ENCODE results near the gene CCDC85C.

The CCDC85C gene

GRCh38 chr14:99630202-99630601 is 26.2 kb upstream of the CCDC85C start:
- DNase-seq (ENCODE audit: low read depth in 2 of 2): no peak

DNA sequence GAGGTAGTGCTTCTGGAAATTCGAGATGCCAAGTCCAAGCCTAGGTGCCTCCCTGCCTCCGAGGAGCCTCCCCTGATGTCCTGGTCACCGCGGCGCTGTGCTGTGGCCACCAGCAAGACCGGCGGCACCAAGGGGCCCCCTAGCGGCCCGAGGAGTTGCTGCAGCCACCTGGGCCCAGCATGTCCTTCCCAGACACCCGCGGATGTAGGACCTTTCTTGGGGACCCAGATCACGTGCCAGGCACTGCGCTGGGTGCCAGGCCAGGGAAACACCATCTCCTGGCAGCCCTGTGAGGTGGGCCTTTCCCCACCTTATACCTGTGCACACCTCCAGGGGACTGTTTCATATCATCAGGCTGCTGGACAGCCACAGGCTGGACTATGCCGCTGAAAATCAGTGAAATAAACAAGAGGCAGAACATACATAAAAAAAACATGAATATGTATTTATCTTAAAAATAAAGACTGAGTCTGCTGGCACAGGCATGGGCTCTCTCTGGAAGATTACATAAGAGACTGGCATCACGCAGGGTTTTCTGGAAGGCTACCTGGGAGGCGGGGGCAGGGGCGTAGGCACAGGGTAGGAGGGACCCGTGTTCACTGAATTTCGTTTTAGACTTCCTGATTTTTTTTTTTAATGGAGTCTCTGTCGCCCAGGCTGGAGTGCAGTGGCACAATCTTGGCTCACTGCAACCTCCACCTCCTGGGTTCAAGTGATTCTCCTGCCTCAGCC is 25.0 kb upstream of the CCDC85C start:
- peak; percentile 19 to 22 for DNase-seq (ENCODE audit: low read depth in 2 of 2)

GRCh38 chr14:99627510-99628381 is 23.7 kb upstream of the CCDC85C start:
- DNase-seq (ENCODE audit: low read depth in 2 of 2): no peak

DNA sequence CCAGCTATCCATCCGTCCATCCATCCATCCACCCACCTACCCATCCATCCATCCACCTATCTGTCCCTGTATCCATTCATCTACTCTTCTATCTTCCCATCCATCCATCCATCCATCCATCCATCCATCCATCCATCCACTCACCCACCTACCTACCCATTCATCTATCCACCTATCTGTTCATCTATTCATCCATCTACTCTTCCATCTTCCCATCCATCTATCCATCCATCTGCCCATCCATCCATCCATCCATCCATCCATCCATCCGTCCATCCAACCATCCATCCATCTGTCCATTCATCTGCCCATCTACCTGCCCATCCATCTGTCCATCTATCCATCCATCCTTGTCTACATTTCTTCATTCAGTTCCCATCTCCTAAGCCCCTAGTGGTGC is 23.1 kb upstream of the CCDC85C start:
- no peak for DNase-seq (ENCODE audit: low read depth in 2 of 2)

- DNase-seq (ENCODE audit: low read depth in 2 of 2): no peak
Observed at GRCh38 chr14:99626041-99626648, 22.1 kb upstream of the CCDC85C start.

DNA sequence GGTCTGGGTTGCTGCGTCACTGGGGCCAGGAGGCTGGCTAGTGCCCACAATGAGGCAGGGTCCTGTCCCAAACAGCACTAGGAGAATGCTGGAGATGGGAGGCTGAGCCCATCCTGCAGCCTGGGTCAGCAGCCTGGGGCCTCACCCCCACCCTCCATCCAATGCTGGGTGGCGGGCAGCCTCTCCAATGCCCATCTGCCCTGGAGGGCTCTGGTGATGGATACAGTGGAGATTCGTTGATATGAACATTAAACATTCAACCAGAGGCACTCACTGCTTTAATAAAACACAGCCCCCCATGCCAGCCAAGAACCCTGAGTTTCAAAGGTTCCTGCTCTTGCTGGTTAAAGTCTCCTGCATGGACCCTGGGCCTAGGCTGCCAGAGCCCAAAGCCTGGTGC is 21.5 kb upstream of the CCDC85C start:
- DNase-seq (ENCODE audit: low read depth in 2 of 2): no peak

GRCh38 chr14:99624971-99625370 is 21.0 kb upstream of the CCDC85C start:
- DNase-seq (ENCODE audit: low read depth in 2 of 2): no peak

GRCh38 chr14:99624024-99624423 is 20.0 kb upstream of the CCDC85C start:
- DNase-seq (ENCODE audit: low read depth in 2 of 2): no peak

DNA sequence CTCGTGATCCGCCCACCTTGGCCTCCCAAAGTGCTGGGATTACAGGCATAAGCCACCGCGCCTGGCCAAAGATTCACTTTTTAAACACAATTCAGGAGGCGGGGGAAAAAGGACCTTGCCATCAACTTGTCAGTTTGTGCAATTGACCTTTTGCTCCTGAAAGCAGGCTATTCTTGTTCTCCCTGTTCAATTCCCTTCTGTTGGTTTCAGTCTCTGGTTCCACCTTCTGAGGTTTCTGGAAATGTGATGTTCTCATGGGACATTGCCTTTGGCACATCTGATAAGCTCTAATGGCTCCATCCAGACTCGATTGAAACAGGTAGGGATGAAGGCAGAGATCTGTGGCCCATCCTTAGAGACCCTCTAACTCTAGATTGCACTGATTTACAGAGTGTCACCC is 17.9 kb upstream of the CCDC85C start:
- no peak for DNase-seq (ENCODE audit: low read depth in 2 of 2)

DNA sequence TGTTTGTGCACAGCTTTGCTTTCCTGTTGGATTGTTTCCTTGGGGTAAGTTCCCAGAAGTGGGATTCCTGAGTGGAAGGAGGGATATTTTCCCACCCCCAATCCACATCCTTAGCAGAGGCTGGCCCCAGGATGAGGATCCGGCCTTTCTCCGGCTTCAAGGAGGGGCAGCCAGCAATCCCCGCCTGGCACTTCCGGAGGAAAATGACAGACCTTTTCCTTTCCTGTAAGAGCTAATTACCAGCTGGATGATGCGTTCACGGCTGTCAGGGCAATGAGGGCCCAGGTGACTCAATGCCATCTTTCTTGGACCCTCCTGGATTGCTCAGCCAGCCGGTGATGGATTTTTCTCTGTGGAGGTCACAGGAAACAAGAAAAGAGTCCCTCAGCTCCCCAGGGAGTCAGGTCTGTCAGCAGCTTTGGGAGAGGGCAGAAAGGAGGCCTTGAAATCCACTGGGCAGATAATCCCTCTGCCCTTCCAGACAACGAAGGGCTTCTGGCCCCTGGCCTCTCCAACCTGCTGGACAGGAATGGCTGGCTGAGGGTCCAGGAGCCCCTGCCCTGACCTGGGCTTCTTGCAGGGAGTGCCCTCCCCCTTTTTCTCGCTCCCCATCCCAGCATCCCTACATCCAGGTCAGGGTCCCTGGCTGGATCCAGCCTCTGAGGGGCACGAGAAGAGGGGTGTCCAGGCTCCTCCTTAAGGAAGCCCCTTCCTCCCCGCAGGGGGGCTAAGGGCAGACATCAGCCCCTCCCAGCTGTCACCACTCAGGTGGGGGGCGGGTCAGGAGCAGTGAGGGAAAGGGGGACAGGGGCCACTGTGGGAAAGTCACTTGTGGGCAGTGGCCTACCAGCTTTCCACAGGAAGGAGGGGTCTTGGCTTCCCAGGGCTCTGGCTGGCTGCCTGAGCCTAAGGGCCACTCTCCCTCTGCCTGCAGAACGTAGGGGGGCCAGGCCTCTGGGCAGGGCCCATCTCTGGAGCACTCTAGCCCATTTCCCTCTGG is 16.1 kb upstream of the CCDC85C start:
- no peak for DNase-seq (ENCODE audit: low read depth in 2 of 2)

GRCh38 chr14:99616832-99617800 is 13.1 kb upstream of the CCDC85C start:
- no peak for DNase-seq (ENCODE audit: low read depth in 2 of 2)

DNA sequence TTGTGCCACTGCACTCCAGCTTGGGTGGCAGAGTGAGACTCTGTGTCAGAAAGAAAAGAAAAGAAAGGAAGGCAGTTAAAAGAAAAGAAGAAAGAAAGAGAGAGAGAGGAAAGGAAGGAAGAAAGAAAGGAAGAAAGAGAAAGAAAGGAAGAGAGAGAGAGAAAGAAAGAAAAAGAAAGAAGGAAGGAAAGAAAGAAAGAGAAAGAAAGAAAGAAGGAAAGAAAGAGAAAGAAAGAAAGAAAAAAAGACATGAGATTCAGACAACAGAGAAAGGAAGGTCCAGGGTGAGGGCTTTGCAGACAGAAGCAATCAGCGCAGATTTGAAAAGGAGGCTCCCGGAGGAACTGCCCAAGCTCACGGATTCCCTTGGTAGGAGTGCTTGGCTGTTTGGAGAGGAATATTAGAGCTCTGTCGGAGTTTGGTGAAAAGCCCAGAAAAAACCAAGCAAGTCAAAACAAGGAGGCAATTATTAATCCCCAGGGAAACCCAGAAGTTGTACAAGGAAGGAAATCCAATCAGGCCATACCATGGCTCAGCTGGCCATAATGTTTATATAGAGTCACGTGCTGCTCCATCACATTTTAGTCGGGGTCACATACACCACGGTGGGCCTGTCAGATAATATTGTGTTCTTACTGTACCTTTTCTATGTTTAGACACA is 11.6 kb upstream of the CCDC85C start:
- DNase-seq (ENCODE audit: low read depth in 2 of 2): no peak

DNA sequence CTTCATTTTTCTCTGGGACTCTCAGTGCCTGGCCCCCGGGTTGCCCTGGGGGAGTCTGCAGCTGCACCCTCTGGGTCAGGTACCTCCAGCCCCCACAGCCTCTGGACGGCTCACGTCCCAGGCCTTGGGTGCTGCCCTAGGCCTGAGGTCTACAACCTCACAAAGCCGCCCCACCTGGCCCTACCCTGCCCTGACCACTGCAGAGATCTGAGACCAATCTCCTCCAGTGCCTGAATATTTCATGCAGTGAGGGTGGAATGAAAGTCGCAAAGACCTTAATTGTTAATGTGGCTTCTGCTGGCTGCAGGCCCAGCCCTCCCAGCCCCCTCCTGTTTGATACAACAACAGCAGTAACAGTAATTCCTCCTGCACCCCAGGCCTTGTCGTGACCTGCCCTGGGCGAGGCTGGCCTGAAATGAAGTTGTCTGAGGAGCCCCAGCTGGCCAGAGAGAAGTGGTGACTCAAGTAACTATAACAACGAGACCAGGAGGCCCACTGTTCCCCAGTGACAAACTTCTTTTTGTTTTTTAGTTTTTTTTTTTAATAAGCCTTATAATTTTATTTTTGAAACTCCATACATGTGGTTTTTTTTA is 8.8 kb upstream of the CCDC85C start:
- no peak for DNase-seq (ENCODE audit: low read depth in 2 of 2)

- DNase-seq (ENCODE audit: low read depth in 2 of 2): no peak
Observed at GRCh38 chr14:99612071-99612737, 8.2 kb upstream of the CCDC85C start.

- DNase-seq (ENCODE audit: low read depth in 2 of 2): no peak
Observed at GRCh38 chr14:99611646-99612045, 7.6 kb upstream of the CCDC85C start.

GRCh38 chr14:99609245-99610170 is 5.5 kb upstream of the CCDC85C start:
- DNase-seq (ENCODE audit: low read depth in 2 of 2): no peak

DNA sequence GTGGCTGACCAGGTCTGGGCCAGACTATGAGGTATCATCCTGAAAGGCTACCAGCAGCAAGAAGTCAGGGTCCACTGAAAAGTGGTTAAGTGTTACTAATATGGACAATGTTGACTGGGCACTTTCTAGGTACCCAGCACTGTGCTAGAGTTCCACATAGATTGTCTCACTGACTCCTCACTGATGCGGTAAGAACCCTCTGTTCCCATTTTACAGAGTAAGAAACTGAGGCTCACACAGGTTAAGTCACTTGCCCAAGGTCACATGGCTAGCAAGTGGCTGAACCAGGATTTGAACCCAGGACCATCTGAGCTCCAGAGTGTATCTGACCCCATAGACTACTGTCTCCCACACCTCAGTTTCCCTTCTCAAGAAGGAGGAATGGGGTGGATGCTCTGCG is 4.6 kb upstream of the CCDC85C start:
- no peak for DNase-seq (ENCODE audit: low read depth in 2 of 2)

GRCh38 chr14:99606359-99606758 is 2.4 kb upstream of the CCDC85C start:
- no peak for DNase-seq (ENCODE audit: low read depth in 2 of 2)

Measured in activated CD8-positive, alpha-beta memory T cell treated with anti-CD3 and anti-CD28 coated beads for 4 hours (primary cell).